Coronary artery (tissue), 2 donors: ENCODE measurements around the gene LRRC66.

Experiments
- DNase-seq: peaks from one replicate; pipeline ENCODE4 v3.0.0-alpha.2; 2017; ENCODE audit warnings: low spot score
- H3K27ac ChIP-seq, 2 donors: fragments of 200-600 bp; sonication (generic); one replicate each; pipeline ENCODE4 v1.5.1; 2016 to 2019
- H3K4me3 ChIP-seq: fragments of 200-600 bp; sonication (generic); 2 replicates; pipeline ENCODE4 v1.5.1; 2016; ENCODE audit warnings: mild to moderate bottlenecking, moderate library complexity
- CTCF ChIP-seq: fragments of 200-600 bp; sonication (generic); IDR thresholded peaks from one replicate; pipeline ENCODE4 v1.5.1; 2019; ENCODE audit warnings: antibody characterized with exemption

LRRC66 gene

DNA sequence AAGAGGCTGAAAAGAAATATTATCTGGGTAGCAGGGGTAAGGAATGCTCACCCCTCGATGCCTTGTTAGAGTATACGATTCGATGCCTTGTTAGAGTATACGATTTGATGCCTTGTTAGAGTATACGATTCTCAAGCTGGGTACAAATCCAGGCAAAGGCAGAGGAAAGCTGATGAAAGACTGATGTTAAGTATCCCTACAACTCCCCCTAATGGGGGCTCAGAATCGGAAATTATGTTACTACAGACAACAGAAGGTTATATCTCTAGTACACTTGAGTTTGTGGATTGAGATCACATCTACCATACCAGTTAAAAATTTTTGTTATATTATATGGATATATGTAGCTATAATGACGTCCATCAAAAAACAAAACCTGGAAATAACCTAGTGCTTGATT, 4.8 kb downstream of the LRRC66 start:
- H3K27ac ChIP-seq = no peak overlapping the region
- no peak for DNase-seq
- no peak overlapping the region for H3K4me3 ChIP-seq
- TF ChIP-seq CTCF = no peak

DNA sequence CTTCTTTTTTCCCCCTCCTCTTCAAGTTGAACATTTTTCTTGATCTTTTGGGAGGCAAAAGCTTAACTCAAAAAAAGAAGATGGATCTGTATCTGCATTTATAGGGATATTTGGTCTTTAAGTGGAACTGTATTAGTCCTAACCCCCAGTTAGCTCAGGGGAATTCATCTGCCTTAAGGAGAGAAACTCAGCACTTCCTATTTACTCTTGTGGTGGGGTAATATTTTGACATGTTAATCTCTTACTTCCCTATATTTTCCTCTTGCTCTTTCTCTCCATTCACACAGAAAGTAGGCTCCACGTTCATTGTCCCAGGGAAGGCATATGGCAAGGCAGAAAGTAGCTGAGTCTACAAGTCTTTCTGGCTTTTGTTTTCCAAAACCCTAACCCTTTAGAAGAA, 5.3 kb downstream of the LRRC66 start:
- Histone ChIP-seq H3K27ac (no peak overlapping the region), H3K4me3 (no peak overlapping the region)
- TF ChIP-seq CTCF = no peak
- DNase-seq = no peak

DNA sequence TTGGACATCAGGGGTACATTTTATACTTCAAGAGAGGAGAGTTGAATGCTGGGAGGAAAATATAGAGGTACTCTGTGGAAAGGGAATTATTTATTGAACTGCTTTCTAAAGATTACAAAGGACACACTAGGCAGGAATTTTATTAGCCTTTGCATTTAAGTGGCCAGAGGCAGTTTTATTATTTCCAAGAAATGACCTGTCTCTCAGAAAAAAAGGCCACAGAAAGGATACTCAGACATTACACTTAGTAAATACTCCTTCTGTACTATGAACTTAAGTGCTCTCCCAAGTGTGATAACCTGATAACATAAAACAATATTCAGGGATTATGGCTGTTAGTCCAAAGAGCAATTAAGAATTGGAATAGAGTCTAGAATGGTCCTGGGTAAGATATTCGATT, 7.5 kb downstream of the LRRC66 start:
- H3K27ac ChIP-seq = no peak overlapping the region
- TF ChIP-seq CTCF = no peak
- no peak for DNase-seq

DNA sequence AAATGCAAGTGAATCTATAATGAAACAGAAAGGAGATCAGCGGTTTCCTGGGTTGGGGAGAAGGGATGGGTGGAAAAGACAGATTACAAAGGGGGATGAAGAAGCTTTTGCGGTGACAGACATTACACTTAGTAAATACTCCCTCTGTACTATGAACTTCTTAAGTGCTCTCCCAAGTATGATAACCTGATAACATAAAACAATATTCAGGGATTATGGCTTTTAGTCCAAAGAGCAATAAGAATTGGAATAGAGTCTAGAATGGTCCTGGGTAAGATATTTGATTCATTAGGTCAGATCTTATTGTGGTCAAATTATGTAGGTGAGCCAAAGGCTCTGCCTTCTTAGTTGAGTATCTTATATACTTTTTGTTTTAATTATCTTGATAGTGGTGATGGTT, 9.2 kb downstream of the LRRC66 start:
- DNase-seq = no peak
- TF ChIP-seq CTCF = no peak
- H3K27ac ChIP-seq = no peak overlapping the region

More for the DNA sequence above, 7.5 kb downstream of the LRRC66 start:
- H3K4me3 ChIP-seq = no peak overlapping the region

GRCh38 chr4:52006887-52007286, 13.3 kb downstream of the LRRC66 start:
- no peak for DNase-seq
- Histone ChIP-seq H3K4me3 (no peak overlapping the region), H3K27ac (no peak overlapping the region)
- no peak for TF ChIP-seq CTCF

More for the DNA sequence above, 9.2 kb downstream of the LRRC66 start:
- no peak overlapping the region for H3K4me3 ChIP-seq

- no peak overlapping the region for H3K27ac ChIP-seq
- TF ChIP-seq CTCF = no peak
- H3K4me3 ChIP-seq = no peak overlapping the region
- DNase-seq = no peak
Measured at GRCh38 chr4:52005604-52006273, 14.4 kb downstream of the LRRC66 start.

DNA sequence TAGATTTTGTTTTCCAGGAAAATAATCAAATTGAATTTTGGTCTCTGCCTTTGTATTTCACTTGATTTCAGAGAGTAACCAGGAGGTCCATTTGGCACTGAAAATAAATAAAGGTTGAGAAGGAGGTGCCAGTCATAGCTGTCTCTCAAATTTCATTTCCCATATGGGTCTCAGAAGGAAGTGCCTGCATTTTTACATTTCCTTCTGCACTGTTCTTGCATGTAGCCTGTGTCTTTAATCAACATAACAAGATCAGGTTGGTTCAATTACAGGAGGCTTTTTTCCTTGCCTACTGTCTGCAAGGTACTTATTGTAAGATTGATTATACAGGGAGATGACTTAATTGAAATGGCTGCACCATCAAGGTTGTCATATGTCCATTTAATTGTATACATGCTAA, 15.7 kb downstream of the LRRC66 start:
- Histone ChIP-seq H3K4me3 (no peak overlapping the region), H3K27ac (no peak overlapping the region)
- no peak for TF ChIP-seq CTCF
- DNase-seq = no peak
